ENCODE measurements around the gene CHPF. TPM values are rescaled to one million over a fixed set of nuclear protein-coding genes. Genes with fewer than 3 reads are reported as not detected.

CHPF gene
- total RNA-seq, 4 donors from 2014 or later: 36.0 to 66.0 (median 54.8) TPM

DNA sequence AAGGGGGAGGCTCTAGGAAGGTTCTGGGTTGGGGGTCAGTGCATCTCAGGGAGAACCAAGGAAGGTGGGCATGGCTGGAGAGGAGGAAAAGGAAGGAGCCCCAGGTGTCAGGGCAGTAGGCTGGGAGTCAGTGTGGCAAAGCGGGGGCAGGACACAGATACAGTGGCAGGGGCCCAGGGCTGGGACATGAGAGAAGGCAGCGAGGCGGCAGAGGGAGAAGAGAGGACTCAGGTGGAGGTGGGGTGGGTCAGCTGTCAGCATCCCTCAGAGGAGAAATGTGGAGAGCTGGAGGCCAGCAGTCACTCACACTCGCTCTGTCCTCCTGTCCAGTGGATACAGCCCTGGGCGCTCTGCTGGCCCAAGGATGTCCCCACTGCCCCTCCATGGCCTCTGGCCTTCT is 50.5 kb downstream of the CHPF start:
- 93 to 100% methylated on average over 5 of the region's 5 CpGs for WGBS, 2 donors (ENCODE audit: low coverage in 1 of 2)
- Histone ChIP-seq H3K9me3 (no peaks in the 10 kb centered on the region), H3K36me3 (peaks cover 0 to 59% of the 10 kb centered on the region in 2 donors), H3K4me1 (peaks cover 0 to 44% (median 17%) of the 10 kb centered on the region in 3 donors), H3K4me3 (no peak overlapping the region), H3K27ac (peak overlapping the region in 3 of 4 donors; percentile 97 to 99 (median 99)), H3K27me3 (peaks cover 10% of the 10 kb centered on the region)
- TF ChIP-seq, protein P1, sequence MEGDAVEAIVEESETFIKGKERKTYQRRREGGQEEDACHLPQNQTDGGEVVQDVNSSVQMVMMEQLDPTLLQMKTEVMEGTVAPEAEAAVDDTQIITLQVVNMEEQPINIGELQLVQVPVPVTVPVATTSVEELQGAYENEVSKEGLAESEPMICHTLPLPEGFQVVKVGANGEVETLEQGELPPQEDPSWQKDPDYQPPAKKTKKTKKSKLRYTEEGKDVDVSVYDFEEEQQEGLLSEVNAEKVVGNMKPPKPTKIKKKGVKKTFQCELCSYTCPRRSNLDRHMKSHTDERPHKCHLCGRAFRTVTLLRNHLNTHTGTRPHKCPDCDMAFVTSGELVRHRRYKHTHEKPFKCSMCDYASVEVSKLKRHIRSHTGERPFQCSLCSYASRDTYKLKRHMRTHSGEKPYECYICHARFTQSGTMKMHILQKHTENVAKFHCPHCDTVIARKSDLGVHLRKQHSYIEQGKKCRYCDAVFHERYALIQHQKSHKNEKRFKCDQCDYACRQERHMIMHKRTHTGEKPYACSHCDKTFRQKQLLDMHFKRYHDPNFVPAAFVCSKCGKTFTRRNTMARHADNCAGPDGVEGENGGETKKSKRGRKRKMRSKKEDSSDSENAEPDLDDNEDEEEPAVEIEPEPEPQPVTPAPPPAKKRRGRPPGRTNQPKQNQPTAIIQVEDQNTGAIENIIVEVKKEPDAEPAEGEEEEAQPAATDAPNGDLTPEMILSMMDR (IDR thresholded peaks at IDR 0.05): no peak
- no peak for TF ChIP-seq POLR2AphosphoS5 (IDR thresholded peaks at IDR 0.05)
- no peak for TF ChIP-seq POLR2A (IDR thresholded peaks at IDR 0.05)
- TF ChIP-seq EP300 (IDR thresholded peaks at IDR 0.05): no peak
- ATAC-seq: no peak

DNA sequence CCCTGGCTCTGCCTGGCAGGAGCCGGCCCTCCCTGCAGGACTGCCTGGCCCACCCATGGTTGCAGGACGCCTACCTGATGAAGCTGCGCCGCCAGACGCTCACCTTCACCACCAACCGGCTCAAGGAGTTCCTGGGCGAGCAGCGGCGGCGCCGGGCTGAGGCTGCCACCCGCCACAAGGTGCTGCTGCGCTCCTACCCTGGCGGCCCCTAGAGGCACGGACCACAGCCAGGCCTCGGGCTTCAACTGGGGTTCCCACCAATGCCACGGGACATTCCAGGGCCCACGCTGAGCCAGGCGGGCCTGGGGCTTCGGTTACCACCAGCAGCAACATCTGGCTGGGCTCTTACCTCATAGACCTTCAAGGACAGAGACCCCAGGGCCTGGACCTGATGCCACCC is 51.0 kb downstream of the CHPF start:
- Histone ChIP-seq H3K27me3 (peaks cover 10% of the 10 kb centered on the region), H3K27ac (peak overlapping the region in 3 of 4 donors; percentile 31 to 99 (median 97)), H3K4me1 (peaks cover 0 to 39% (median 16%) of the 10 kb centered on the region in 3 donors), H3K36me3 (peaks cover 0 to 64% of the 10 kb centered on the region in 2 donors), H3K4me3 (no peak overlapping the region), H3K9me3 (no peaks in the 10 kb centered on the region)
- no peak for TF ChIP-seq EP300 (IDR thresholded peaks at IDR 0.05)
- TF ChIP-seq, protein P1 (IDR thresholded peaks at IDR 0.05): no peak
- WGBS, 2 donors (ENCODE audit: low coverage in 1 of 2): no CpG with 5 or more reads among the region's 20 CpGs
- no peak for ATAC-seq

DNA sequence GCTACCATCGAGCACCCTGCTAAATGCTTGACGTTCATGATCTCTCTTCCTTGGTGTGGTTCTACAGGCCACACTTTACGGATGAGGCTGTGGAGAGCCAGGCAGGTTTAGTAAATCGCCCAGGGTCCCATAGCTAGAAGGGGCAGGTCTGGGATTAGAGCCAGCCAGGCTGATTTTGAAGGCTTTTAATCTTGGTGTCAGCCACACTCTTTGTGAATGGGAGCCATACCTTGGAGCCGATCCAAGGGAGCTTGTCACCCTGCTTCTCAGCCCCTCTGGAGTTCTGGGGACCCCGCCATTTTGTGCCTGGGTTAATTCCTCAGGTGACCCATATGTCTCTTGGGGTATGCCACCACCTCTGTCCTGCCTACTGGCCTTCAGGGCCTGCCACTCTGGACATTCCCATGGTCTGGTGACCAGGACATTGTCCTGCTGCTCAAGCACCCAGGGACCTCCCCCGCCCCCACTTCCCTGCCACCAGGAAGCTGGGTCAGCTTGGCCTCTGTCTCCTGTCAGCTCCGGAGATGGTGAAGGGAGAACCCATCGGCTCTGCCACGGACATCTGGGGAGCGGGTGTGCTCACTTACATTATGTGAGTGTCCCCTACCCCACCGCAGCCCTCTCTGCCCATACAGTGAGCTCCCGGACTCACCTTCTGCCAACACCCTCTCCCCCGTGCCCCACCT is 52.2 kb downstream of the CHPF start:
- no peaks in the 10 kb centered on the region for H3K9me3 ChIP-seq
- peaks cover 0 to 76% of the 10 kb centered on the region in 2 donors for H3K36me3 ChIP-seq
- WGBS, 2 donors (ENCODE audit: low coverage in 1 of 2): 41 to 70% methylated on average over 4 to 7 of the region's 14 CpGs
- no peak overlapping the region for H3K4me3 ChIP-seq
- H3K27ac ChIP-seq: peak overlapping the region in 3 of 4 donors; percentile 31 to 99 (median 97)
- no peak for ATAC-seq
- H3K27me3 ChIP-seq: peaks cover 12% of the 10 kb centered on the region
- TF ChIP-seq POLR2AphosphoS5 (IDR thresholded peaks at IDR 0.05) (no peak), POLR2A (IDR thresholded peaks at IDR 0.05) (no peak), EP300 (IDR thresholded peaks at IDR 0.05) (no peak)
- TF ChIP-seq, protein P1 (IDR thresholded peaks at IDR 0.05): no peak
- peaks cover 0 to 28% (median 10%) of the 10 kb centered on the region in 3 donors for H3K4me1 ChIP-seq

DNA sequence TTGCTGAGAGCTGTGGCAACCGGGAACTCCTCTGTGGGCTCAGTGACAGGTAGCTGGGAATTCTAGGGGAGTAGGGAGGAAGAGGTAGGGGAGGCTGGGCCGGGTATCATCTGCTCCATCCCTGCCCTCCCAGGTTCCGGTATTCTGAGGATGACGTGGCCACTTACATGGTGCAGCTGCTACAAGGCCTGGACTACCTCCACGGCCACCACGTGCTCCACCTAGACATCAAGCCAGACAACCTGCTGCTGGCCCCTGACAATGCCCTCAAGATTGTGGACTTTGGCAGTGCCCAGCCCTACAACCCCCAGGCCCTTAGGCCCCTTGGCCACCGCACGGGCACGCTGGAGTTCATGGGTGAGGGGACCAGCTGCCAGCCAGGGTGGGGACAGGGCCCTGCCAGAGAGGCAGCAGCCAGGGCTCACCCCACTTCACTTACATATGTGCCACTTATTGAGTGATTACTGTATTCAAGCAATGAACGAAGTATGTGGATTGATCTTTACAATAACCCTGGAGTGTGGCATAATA is 52.9 kb downstream of the CHPF start:
- 83% methylated on average over 1 of the region's 10 CpGs; no CpG with 5 or more reads in 1 of the 2 donors for WGBS, 2 donors (ENCODE audit: low coverage in 1 of 2)
- Histone ChIP-seq H3K36me3 (peaks cover 0 to 83% of the 10 kb centered on the region in 2 donors), H3K9me3 (no peaks in the 10 kb centered on the region), H3K4me1 (peaks cover 0 to 20% (median 2%) of the 10 kb centered on the region in 3 donors), H3K4me3 (no peak overlapping the region), H3K27me3 (peaks cover 16% of the 10 kb centered on the region), H3K27ac (peak overlapping the region in 2 of 4 donors; percentile 58 to 99)
- ATAC-seq: no peak
- no peak for TF ChIP-seq POLR2A (IDR thresholded peaks at IDR 0.05)
- no peak for TF ChIP-seq POLR2AphosphoS5 (IDR thresholded peaks at IDR 0.05)
- no peak for TF ChIP-seq EP300 (IDR thresholded peaks at IDR 0.05)
- TF ChIP-seq, protein P1 (IDR thresholded peaks at IDR 0.05): no peak

DNA sequence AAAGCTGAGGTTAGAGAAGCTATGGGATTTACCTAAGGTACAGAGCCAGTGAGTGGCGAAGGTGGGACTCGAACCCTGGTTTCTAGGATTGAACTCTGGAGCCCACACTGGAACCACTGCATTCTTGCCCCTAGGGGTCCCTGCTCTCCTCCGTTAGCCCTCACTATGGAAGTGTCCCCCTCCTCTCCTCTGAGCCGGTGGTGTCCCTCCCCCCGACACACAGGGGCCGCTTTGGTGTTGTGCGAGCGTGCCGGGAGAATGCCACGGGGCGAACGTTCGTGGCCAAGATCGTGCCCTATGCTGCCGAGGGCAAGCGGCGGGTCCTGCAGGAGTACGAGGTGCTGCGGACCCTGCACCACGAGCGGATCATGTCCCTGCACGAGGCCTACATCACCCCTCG is 53.4 kb downstream of the CHPF start:
- H3K27me3 ChIP-seq: peaks cover 18% of the 10 kb centered on the region
- peak overlapping the region in 2 of 4 donors; percentile 58 to 99 for H3K27ac ChIP-seq
- H3K4me1 ChIP-seq: peaks cover 0 to 17% (median 0%) of the 10 kb centered on the region in 3 donors
- WGBS, 2 donors (ENCODE audit: low coverage in 1 of 2): 71 to 80% methylated on average over 2 to 13 of the region's 23 CpGs
- H3K4me3 ChIP-seq: no peak overlapping the region
- ATAC-seq: no peak
- no peaks in the 10 kb centered on the region for H3K9me3 ChIP-seq
- TF ChIP-seq EP300 (IDR thresholded peaks at IDR 0.05) (no peak), POLR2AphosphoS5 (IDR thresholded peaks at IDR 0.05) (no peak), POLR2A (IDR thresholded peaks at IDR 0.05) (no peak)
- TF ChIP-seq, protein P1 (IDR thresholded peaks at IDR 0.05): peak in 1 of 4 experiments; percentile 14
- H3K36me3 ChIP-seq: peaks cover 0 to 88% of the 10 kb centered on the region in 2 donors

All from gastroesophageal sphincter (tissue), 4 donors.